SK-N-SH treated with all-trans-retinoic acid at 6 μM for 48 hours (cell line): ENCODE data around the gene TNIK.

Source experiments
- ATAC-seq: fragments of 200-7000 bp; cut with Tn5 transposase; 3 replicates; pipeline ENCODE4 v1.9.1; 2020; ENCODE audit warnings: mild to moderate bottlenecking, moderate library complexity
- ARNTL ChIP-seq: fragments of 450-650 bp; formaldehyde crosslinking; IDR thresholded peaks from 2 replicates; pipeline ENCODE4 v1.5.0; 2020; ENCODE audit warnings: low read depth, mild to moderate bottlenecking, moderate library complexity, borderline replicate concordance
- BACH2 ChIP-seq: fragments of 250-450 bp; sonication (Bioruptor Pico); IDR thresholded peaks from 2 replicates; pipeline ENCODE4 v1.9.0; 2021; ENCODE audit warnings: mild to moderate bottlenecking, borderline replicate concordance
- CREB5 ChIP-seq: fragments of 250-450 bp; sonication (Bioruptor Pico); IDR thresholded peaks from 2 replicates; pipeline ENCODE4 v1.5.1; 2020; ENCODE audit warnings: low read depth, mild to moderate bottlenecking, moderate library complexity
- CSDC2 ChIP-seq: fragments of 250-450 bp; sonication (Bioruptor Pico); IDR thresholded peaks from 2 replicates; pipeline ENCODE4 v1.5.0; 2020; ENCODE audit warnings: mild to moderate bottlenecking, moderate library complexity
- ESRRG ChIP-seq: fragments of 250-450 bp; sonication (Bioruptor Pico); IDR thresholded peaks from 2 replicates; pipeline ENCODE4 v1.6.1; 2021; ENCODE audit warnings: mild to moderate bottlenecking
- GLIS3 ChIP-seq: fragments of 250-450 bp; sonication (Bioruptor Pico); IDR thresholded peaks from 2 replicates; pipeline ENCODE4 v1.5.0; 2020; ENCODE audit warnings: mild to moderate bottlenecking, moderate library complexity
- ISL1 ChIP-seq: fragments of 250-450 bp; sonication (Bioruptor Pico); IDR thresholded peaks from 2 replicates; pipeline ENCODE4 v2.1.2; 2022; ENCODE audit warnings: mild to moderate bottlenecking, moderate library complexity
- OSR1 ChIP-seq: fragments of 250-450 bp; sonication (Bioruptor Pico); IDR thresholded peaks from 2 replicates; pipeline ENCODE4 v1.8.0; 2022; ENCODE audit warnings: moderate library complexity, mild to moderate bottlenecking, inconsistent platforms
- PPARA ChIP-seq: fragments of 250-450 bp; sonication (Bioruptor Pico); IDR thresholded peaks from 2 replicates; pipeline ENCODE4 v1.5.0; 2020; ENCODE audit warnings: mild to moderate bottlenecking, borderline replicate concordance
- RARB ChIP-seq: fragments of 250-450 bp; sonication (Bioruptor Pico); IDR thresholded peaks from 2 replicates; pipeline ENCODE4 v1.8.0; 2021; ENCODE audit warnings: mild to moderate bottlenecking, moderate library complexity
- SNAI2 ChIP-seq: fragments of 250-450 bp; sonication (Bioruptor Pico); IDR thresholded peaks from 2 replicates; pipeline ENCODE4 v1.5.0; 2020; ENCODE audit warnings: mild to moderate bottlenecking, moderate library complexity
- TCF4 ChIP-seq: fragments of 250-450 bp; sonication (Bioruptor Pico); IDR thresholded peaks from 2 replicates; pipeline ENCODE4 v1.8.0; 2021; ENCODE audit warnings: mild to moderate bottlenecking, moderate library complexity, borderline replicate concordance
- TOX ChIP-seq: fragments of 250-450 bp; sonication (Bioruptor Pico); IDR thresholded peaks from 2 replicates; pipeline ENCODE4 v1.8.0; 2021; ENCODE audit warnings: mild to moderate bottlenecking, moderate library complexity, borderline replicate concordance
- ZC3H10 ChIP-seq: fragments of 250-450 bp; sonication (Bioruptor Pico); IDR thresholded peaks from 2 replicates; pipeline ENCODE4 v1.5.1; 2021; ENCODE audit warnings: mild to moderate bottlenecking, moderate library complexity
- ZFP3 ChIP-seq: fragments of 250-450 bp; sonication (Bioruptor Pico); IDR thresholded peaks from 2 replicates; pipeline ENCODE4 v1.5.0; 2020; ENCODE audit warnings: mild to moderate bottlenecking, moderate library complexity
- ZFP30 ChIP-seq: fragments of 450-650 bp; formaldehyde crosslinking; IDR thresholded peaks from 2 replicates; pipeline ENCODE4 v1.5.0; 2022; ENCODE audit warnings: mild to moderate bottlenecking, moderate library complexity
- ZNF565 ChIP-seq: fragments of 450-650 bp; formaldehyde crosslinking; conservative IDR thresholded peaks from 2 replicates; pipeline ENCODE4 v1.5.0; 2020; ENCODE audit warnings: low read depth, mild to moderate bottlenecking, moderate library complexity
- ZNF70 ChIP-seq: fragments of 450-650 bp; formaldehyde crosslinking; IDR thresholded peaks from 2 replicates; pipeline ENCODE4 v1.5.0; 2020; ENCODE audit warnings: mild to moderate bottlenecking, moderate library complexity
- ZNF8 ChIP-seq: fragments of 450-650 bp; formaldehyde crosslinking; IDR thresholded peaks from 2 replicates; pipeline ENCODE4 v1.5.0; 2020; ENCODE audit warnings: mild to moderate bottlenecking, moderate library complexity
- TF ChIP-seq, protein P1 (sequence below): fragments of 250-450 bp; sonication (Bioruptor Pico); IDR thresholded peaks from 2 replicates; pipeline ENCODE4 v1.8.0; 2021; ENCODE audit warnings: low read depth, mild to moderate bottlenecking, moderate library complexity, borderline replicate concordance
- TF ChIP-seq, protein P2 (sequence below): fragments of 250-450 bp; sonication (Bioruptor Pico); IDR thresholded peaks from 2 replicates; pipeline ENCODE4 v1.8.0; 2020; ENCODE audit warnings: mild to moderate bottlenecking, moderate library complexity, borderline replicate concordance
- TF ChIP-seq, protein P3 (sequence below): fragments of 250-450 bp; sonication (Bioruptor Pico); IDR thresholded peaks from 2 replicates; pipeline ENCODE4 v1.5.1; 2021; ENCODE audit warnings: mild to moderate bottlenecking, moderate library complexity

Gene TNIK

GRCh38 chr3:171399842-171400241 lies 60.4 kb downstream of the TNIK start (continued):
- TF ChIP-seq, protein P1, sequence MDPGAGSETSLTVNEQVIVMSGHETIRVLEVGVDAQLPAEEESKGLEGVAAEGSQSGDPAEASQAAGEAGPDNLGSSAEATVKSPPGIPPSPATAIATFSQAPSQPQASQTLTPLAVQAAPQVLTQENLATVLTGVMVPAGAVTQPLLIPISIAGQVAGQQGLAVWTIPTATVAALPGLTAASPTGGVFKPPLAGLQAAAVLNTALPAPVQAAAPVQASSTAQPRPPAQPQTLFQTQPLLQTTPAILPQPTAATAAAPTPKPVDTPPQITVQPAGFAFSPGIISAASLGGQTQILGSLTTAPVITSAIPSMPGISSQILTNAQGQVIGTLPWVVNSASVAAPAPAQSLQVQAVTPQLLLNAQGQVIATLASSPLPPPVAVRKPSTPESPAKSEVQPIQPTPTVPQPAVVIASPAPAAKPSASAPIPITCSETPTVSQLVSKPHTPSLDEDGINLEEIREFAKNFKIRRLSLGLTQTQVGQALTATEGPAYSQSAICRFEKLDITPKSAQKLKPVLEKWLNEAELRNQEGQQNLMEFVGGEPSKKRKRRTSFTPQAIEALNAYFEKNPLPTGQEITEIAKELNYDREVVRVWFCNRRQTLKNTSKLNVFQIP (CRISPR knock-in tag): no peak
- TF ChIP-seq TOX (CRISPR knock-in tag) (no peak), ESRRG (CRISPR knock-in tag) (no peak), ZFP3 (no peak), ISL1 (no peak), OSR1 (no peak)

DNA sequence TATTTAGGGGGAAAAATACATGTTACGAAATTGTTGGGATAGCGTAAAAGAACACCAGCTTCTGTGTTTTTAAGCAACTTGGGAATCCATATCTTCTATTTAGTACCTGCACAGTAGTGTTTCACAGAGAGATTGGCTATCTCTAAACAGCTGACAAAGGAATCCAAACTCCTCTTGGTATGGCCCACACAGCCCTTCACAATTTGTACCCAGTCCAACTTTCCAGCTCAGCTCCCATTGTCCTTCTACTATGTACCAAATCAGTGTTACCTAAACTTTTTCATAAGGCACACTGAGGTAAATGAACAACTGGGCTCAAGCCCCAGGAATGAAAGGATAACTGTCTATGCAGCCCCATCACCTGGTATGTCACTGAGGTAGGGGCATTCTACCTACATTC lies 61.9 kb downstream of the TNIK start:
- TF ChIP-seq ZNF70 (no peak), TCF4 (no peak), PPARA (CRISPR knock-in tag) (no peak), ZNF565 (CRISPR knock-in tag) (no peak), CSDC2 (CRISPR knock-in tag) (no peak), CREB5 (CRISPR knock-in tag) (no peak), ZFP30 (CRISPR knock-in tag) (no peak), OSR1 (no peak), GLIS3 (CRISPR knock-in tag) (no peak), RARB (CRISPR knock-in tag) (no peak), SNAI2 (CRISPR knock-in tag) (no peak)
- TF ChIP-seq, protein P2, sequence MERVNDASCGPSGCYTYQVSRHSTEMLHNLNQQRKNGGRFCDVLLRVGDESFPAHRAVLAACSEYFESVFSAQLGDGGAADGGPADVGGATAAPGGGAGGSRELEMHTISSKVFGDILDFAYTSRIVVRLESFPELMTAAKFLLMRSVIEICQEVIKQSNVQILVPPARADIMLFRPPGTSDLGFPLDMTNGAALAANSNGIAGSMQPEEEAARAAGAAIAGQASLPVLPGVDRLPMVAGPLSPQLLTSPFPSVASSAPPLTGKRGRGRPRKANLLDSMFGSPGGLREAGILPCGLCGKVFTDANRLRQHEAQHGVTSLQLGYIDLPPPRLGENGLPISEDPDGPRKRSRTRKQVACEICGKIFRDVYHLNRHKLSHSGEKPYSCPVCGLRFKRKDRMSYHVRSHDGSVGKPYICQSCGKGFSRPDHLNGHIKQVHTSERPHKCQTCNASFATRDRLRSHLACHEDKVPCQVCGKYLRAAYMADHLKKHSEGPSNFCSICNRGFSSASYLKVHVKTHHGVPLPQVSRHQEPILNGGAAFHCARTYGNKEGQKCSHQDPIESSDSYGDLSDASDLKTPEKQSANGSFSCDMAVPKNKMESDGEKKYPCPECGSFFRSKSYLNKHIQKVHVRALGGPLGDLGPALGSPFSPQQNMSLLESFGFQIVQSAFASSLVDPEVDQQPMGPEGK (CRISPR knock-in tag): no peak
- TF ChIP-seq, protein P1 (CRISPR knock-in tag): no peak
- ATAC-seq: no peak

DNA sequence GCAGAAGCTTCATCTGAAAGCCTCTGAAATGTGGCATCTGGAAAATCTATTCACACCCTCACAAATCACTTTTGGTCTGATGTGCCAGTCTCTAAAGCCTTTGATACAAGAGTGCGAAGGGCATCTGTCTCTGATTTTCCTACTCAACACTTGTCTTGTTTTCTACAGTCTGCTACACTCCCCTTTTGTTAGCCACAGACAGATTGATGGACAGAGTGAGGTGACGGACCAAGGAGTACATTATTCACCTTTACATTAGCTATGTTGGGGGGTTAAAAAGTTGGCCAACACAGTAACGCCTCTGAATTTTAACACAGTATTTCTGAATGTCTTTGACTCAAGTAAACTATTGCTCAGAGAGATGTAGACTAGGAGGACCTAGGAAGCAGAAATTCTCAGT lies 63.1 kb downstream of the TNIK start:
- no peak for ATAC-seq
- TF ChIP-seq TCF4 (no peak), SNAI2 (CRISPR knock-in tag) (no peak), GLIS3 (CRISPR knock-in tag) (no peak), ESRRG (CRISPR knock-in tag) (no peak), PPARA (CRISPR knock-in tag) (no peak), ZNF70 (no peak), ZFP30 (CRISPR knock-in tag) (no peak), ZC3H10 (no peak), ISL1 (no peak), RARB (CRISPR knock-in tag) (no peak), CREB5 (CRISPR knock-in tag) (no peak), OSR1 (no peak), BACH2 (CRISPR knock-in tag) (no peak), ZNF8 (CRISPR knock-in tag) (no peak), ARNTL (CRISPR knock-in tag) (no peak)
- TF ChIP-seq, protein P3, sequence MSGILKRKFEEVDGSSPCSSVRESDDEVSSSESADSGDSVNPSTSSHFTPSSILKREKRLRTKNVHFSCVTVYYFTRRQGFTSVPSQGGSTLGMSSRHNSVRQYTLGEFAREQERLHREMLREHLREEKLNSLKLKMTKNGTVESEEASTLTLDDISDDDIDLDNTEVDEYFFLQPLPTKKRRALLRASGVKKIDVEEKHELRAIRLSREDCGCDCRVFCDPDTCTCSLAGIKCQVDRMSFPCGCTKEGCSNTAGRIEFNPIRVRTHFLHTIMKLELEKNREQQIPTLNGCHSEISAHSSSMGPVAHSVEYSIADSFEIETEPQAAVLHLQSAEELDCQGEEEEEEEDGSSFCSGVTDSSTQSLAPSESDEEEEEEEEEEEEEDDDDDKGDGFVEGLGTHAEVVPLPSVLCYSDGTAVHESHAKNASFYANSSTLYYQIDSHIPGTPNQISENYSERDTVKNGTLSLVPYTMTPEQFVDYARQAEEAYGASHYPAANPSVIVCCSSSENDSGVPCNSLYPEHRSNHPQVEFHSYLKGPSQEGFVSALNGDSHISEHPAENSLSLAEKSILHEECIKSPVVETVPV (CRISPR knock-in tag): no peak
- TF ChIP-seq, protein P1 (CRISPR knock-in tag): no peak
